GM19238 (cell line): ENCODE measurements around the gene CKM.
"Not testable (repeated sequence)": the region's sequence is repeated elsewhere in the genome, so short reads cannot be mapped to it uniquely, and the experiment has no call there.

Experiments used
- DNase-seq: peaks from one replicate; pipeline ENCODE4 v3.0.0; 2011; ENCODE audit warnings: low spot score; ENCODE audit not compliant: insufficient read length

CKM gene

DNA sequence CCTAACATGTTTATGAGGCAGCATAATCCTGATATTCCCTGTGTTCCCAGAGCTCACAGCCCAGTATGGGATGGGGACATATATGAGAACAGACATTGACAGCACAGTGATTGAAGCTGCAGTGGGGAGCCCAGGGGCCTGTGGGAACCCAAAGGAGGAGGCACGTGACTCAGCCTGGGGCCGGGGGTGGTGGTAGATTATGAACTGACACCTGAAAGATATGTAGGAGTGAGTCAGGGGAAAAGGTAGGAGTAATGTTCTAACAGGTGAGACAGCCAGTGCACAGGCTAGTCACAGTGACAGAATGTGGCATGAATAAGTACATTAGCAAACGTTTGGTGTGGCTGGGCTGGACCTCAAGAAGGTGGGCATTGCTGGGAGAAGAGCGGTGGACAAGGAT lies 29.0 kb downstream of the CKM start:
- DNase-seq: no peak

GRCh38 chr19:45291834-45292233 lies 30.8 kb downstream of the CKM start:
- no peak for DNase-seq

- DNase-seq: no peak
These were observed 32.2 kb downstream of the CKM start for GRCh38 chr19:45290381-45290931.

GRCh38 chr19:45283443-45284033 lies 39.1 kb downstream of the CKM start:
- no peak for DNase-seq

- DNase-seq: no peak
These were observed 42.2 kb downstream of the CKM start for GRCh38 chr19:45280471-45280961.

DNA sequence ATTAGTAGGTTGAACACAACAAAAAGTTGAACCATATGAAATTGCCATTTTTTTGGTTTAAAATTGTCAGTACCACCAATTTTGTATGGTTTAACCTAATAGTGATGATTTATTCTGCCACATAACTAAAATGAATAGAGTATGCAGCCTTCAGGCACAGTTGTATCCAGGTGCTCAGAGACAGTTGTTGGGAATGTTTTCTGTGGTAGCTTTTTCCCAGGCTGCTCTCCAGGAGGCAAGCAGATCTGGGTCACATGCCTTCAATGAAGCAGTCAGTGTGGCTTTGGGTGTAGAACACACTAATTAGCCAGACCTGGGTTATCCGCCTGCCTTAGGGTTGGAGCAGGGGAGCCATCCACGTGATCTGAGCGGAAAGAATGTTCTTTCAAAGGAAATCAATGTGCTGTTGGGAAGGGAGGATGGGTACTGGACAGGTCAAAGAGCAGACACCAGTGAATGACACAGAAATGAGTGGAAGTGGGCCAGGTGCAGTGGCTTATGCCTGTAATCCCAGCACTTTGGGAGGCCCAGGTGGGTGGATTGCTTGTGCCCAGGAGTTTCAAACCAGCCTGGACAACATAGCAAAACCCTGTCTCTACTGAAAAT lies 43.0 kb downstream of the CKM start:
- no peak for DNase-seq

DNA sequence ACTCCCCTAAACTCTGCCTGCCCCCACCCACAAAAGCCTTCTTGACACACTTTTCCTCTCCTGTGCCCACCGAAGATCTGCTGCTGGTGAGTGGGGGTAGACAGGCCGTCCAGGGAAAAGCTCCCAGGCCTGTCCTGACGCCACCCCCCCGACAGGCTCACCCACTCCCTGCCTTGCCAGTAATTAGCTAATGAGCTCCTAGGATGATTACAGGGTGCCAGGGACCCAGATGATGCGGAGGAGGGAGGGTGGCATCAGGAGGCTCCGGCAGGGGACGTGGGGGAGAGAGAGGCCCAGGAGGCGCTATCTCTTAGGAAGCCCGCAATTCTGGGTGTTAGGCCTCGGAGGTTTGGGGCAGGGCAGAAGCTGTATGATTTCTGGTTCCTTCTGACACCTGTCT lies 44.6 kb downstream of the CKM start:
- no peak for DNase-seq

- DNase-seq: no peak
These were observed 46.4 kb downstream of the CKM start for GRCh38 chr19:45276284-45276687.

DNA sequence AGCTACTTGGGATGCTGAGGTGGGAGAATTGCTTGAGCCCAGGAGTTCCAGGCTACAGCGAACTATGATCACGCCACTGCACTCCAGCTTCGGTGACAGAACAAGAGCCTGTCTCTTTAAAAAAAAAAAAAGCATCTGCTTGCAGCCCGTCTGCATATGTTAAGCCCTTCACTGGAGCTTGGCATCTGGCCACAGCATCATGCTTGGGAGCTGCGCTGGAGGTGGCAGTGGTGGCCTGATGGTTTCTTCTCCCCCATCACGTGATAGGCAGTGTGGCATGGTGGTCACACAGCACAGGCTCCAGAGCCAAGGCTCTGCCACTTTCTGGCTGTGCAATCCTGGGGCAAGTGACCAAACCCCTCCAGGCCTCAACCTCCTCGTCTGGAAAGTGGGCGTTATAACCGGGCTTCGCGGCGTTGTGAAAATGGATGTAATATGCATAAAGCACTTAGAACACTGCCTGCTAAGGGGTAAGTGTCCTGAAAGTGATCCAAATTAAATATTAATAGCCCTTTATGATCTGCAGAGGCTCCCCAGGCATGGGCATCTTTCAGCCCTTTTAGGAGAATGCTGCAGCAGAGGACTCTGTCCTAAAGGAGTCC lies 47.2 kb downstream of the CKM start:
- no peak for DNase-seq

GRCh38 chr19:45273521-45273855 lies 49.2 kb downstream of the CKM start:
- no peak for DNase-seq

DNA sequence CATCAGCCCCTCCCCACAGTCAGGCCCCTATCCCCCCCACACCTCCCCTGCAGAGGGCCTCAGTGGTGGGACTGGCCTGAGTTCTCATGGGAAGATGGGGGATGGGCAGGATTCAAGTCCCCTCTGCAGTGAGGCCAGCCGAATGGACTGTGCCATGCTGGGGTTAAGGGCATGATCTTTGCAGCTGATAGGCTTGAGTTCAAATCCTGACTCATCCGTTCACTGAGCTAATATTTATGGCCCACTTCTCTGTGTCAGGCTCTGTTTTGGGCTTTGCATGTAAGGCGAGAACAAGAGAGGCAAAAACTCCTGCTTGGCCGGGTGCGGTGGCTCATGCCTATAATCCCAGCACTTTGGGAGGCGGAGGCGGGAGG lies 51.0 kb downstream of the CKM start:
- no peak for DNase-seq

DNA sequence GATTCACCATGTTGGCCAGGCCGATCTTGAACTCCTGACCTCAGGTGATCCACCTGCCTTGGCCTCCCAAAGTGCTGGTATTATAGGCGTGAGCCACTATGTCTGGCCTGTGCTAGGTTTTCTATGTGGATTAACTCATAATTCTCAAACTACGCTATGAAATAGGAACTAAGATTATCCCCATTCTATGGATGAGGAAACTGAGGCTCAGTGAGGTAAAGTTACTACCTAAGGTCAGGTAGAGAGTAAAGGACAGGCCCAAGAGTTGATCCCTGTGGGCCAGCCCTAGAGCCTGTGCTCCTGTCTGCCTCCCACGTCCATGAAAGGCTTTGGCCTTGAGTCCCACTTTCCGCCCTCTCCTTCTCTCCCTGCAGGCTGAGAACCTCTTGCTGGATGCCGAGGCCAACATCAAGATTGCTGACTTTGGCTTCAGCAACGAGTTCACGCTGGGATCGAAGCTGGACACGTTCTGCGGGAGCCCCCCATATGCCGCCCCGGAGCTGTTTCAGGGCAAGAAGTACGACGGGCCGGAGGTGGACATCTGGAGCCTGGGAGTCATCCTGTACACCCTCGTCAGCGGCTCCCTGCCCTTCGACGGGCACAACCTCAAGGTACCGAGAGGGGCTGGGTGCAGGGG lies 51.5 kb downstream of the CKM start:
- no peak for DNase-seq

DNA sequence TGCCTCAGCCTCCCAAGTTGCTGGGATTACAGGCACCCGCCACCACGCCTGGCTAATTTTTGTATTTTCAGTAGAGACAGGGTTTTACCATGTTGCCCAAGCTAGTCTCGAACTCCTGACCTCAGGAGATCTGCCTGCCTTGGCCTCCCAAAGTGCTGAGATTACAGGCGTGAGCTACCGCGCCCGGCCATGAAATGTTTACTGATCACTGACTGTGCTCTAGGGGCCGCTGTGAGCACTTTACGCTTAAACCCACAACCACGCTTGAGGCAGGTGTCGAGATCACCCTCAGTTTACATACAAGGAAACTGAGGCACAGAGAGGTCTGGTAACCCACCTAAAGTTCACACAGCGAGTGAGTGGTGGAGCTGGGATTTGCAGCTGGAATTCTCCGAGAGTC lies 52.7 kb downstream of the CKM start:
- DNase-seq: not testable (repeated sequence)

DNA sequence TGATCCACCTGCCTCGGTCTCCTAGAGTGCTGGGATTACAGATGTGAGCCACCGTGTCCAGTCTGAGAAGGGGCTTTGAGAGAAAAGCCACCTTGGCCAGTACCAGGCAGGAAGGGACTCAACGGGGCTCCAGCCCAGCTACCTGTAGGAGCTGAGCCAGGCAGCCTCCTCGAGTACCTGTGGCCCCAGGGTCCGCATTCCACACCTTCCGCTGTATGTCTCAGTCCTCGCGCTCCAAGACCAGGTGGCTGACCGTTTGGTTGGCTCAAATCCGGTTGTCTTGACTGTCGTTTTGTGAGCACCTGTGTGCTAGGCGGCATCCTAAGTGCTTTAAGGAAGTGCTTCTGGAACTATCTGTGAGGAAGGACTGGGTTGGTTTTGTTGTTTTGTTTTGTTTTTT lies 55.4 kb downstream of the CKM start:
- DNase-seq: no peak

GRCh38 chr19:45265375-45265774 lies 57.3 kb downstream of the CKM start:
- DNase-seq: no peak

DNA sequence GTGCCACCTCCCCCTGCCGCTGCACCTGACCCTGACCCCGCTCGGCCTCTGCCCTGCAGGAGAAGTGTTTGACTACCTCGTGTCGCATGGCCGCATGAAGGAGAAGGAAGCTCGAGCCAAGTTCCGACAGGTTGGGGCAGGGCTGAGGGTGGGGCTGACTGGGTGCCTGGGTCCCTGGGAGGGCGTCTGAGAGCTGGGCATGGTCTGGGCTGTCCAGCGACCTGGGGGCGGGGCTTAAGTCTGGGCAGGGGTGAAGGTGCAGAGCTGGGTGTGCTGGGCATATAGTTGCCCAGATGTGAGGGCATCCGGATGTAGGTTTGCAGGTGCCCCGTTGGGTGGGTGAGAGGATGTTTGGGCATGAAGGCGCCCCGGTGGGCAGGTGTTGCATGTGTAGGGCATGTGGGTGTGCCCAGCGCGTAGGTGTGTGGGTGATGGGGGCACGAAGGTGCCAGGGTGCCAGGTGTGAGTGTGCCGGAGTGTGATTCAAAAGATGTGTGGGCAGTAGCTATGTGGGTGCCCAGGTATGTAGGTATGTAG lies 57.8 kb downstream of the CKM start:
- DNase-seq: no peak

DNA sequence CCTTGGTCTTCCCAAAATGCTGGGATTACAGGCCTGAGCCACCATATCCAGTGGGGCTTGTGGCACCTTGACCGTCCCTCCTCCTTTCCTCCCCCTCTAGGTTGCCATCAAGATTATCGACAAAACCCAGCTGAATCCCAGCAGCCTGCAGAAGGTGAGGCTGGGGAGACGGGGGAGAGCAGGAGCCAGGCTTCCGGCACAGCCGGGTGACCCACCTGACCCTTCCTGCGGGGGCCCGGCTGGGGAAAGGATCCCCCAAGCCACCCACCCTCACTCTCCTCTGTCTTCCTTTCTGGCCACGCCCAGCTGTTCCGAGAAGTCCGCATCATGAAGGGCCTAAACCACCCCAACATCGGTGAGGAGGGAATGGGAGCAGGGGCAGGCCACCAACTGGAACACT lies 59.7 kb downstream of the CKM start:
- no peak for DNase-seq

- no peak for DNase-seq
These were observed 60.1 kb downstream of the CKM start for GRCh38 chr19:45262570-45262969.

- no peak for DNase-seq
These were observed 63.8 kb downstream of the CKM start for GRCh38 chr19:45258862-45259261.

DNA sequence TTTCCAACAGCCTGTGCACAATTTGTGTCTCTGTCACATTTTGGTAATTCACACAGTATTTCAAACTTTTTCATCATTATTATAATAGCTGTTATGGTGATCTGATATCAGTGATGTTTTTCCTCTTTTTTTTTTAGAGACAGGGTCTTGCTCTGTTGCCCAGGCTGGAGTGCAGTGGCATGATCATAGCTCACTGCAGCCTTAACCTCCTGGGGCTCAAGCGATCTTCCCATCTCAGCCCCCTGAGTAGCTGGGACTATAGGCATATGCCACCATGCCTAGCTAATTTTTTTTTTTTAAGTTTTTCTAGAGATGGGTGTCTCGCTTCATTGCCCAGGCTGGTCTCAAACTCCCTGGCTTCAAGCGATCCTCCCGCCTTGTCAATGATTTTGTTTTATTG lies 65.8 kb downstream of the CKM start:
- DNase-seq: no peak
